ENCODE results near the gene RUNX2.
"Not testable (repeated sequence)": the region's sequence is repeated elsewhere in the genome, so short reads cannot be mapped to it uniquely, and the experiment has no call there.

RUNX2 gene

DNA sequence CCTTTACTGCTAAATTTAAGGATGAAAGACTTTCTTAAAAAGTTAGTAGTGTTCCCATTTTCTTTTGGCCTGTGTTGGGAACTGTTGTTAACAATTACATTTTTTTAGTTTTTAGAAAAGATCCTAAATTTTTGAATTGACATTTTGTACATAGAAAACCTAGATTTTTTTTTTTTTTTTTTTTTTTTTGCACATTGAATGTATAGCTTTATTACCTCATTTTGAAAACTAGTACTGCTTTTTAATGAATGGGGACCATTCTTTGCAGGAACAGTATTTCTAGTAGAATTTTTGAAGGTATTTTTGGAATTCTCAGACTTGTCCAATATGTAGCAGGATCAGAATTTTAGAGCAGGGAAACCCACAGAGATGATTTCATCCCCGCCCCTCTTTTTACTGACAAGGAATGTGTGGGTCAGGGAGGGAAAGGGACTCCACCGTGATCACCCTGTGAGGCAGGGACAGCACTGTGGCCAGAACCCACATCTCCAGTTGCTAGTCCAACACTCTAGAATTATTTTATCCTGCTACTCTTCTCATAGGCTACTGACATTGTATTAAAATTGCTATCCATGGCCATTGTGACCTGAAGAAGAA, 204.0 kb downstream of the RUNX2 start:
- DNase-seq = no peak

DNA sequence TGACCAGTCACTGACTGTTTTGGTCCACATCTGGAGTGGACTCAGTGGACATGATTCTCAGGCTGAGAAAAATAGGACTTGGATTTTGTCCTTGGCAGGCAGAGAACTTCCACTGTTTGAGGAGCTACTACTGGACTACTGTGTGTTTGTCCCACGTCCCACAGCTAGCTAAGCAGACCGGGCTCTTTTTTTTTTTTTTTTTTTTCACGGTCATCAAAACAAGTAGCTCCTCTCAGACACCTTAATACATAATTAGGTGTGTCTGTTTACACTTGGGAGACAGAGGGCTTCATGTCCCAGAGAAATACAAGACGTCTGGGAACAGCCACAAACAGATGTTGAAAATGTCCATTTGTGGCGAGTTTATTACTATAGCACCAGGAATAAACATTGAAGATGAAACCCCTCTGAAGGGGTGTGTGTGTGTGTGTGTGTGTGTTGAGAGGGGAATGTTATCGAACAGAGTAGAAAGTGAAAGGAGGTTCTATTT, 204.6 kb downstream of the RUNX2 start:
- DNase-seq = no peak

DNA sequence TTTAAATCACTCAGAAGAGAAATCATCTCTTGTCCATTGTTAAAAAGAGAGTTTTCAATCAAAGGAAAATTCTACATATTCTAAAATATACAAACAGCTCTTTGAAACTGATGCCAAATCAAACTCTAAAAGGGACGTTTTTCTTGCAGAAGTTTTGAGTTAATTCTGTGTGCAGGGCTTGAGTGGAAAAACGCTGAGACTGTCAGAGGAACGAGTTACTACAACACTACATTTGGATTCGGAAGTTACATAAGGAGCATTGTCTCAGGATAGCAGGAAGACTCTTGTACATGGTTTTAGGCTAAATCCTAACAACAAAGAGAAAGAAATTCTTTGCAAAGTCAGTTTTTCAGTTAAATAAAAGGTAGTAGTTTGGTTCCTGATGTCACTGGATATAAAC, 205.3 kb downstream of the RUNX2 start:
- no peak for DNase-seq

DNA sequence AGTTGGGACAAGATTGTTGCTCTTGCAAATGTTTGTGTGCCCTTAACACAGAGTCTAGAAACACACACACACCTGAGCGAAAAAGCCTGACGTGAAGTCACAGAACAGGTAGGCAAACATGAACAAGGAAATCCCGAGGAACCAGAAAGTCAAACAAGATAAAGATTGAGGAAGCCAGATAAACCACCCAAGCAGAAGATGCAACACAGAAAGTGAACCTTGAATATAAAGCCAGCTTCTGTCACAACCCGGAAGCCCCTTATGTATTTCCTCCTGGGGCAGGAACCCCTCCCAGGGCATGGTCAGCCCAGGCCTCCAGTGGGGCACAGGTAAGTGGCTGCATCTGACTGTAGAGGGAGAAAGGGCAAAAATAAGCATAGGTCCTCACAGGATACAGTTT, 207.8 kb downstream of the RUNX2 start:
- no peak for DNase-seq

DNA sequence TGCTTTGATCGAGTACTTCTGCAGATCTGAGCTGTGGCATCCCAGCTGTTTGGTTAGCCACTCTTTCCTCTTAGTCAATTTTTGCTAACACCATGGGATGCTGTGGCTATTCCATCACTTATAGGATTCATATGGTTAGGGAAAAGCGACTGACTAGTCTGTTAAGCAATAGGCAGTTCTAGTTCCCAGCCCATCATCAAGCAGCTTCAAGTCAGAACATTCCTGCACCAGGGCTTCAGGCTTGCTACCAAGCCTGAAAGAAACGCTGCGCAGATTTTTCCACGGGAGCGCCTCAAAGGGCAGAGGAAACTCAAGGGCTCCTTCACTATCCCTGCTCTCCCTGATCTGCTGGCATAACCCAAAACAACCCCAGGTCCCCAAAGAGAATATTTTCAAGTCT, 209.4 kb downstream of the RUNX2 start:
- no peak for DNase-seq

DNA sequence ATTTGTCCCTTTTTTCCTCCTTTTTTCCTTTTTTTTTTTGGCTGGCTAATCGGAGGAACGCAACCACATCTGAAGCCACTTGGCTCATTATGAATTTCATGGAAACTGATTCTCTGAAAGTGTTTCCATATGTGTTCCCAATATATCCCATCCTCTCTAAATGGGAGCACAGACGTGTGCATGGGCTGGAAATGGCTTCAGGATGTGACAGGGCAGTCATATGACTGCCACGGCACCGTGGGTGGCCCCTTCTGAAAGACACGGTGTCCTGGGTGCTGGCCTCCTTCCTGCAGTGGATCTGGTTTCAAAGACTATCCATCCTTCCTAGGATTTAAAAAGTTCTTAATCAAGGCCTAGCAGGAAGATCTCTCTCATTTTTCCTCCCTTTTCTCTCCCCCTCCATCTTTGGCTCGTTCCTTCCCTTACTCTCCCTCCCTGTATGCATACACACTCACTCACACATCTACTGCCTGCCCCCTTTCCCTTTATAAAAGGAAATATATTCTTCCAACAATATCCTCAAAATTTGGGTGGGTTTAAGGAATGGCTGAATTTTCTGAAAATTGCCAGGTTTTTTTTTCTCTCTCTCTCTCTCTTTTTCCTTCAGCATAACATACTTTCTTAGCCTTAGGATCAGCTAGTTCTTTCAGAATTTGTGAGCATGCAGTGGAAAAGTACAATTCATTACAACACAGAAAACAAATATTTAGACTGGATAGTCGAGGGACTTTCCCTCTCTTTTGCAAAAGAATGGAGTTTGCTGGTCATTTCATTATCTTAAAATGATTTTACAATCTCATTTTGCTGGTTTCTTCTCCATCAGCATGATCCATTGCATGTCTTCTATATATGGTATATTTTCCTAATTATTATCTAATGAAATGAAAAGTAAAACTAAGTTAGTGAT, 210.8 kb downstream of the RUNX2 start:
- DNase-seq = no peak

DNA sequence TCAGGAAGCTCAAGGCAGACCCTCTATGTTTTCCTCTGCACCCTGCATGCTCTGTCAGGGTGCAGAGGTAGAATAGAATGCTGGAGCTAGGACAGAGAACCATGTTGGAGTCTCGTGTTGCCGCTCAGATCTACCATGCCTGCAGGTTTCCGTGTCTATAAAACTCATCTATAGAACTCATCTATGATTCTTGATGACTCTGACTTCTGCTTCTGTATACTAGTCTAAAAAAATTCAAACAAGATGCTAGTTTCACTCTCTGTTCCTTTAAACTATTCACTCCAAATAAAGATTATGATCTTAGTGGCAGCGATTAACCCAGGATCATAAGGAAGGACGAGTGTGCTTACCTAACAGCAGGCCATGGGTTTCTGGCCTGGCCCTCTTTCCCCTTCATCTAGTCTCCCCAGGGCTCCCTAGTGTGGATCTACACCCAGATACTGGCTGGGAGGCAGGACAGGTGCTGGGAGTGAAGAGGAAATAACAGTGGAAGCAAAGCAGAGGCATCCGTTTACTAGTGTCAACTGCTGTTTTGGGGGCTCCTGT, 212.3 kb downstream of the RUNX2 start:
- DNase-seq = no peak

DNA sequence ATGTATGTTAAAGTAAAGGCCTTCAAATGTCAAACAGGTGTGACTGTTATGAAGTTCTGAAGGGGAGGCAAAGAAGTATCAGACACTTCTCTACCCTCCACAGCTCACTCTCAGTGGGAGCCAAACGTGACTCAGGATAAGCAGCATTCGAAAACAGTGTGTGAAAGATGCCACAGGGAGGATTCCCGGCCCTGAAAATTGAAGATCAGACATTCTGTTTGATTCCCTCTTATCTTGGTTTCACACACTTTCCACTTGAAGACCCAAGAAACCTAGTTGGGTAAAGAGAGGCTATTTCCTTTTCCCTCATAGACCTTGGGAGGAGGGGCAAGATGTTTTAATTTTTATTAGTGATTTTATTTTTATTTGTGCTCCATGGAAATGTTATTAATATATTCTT, 213.8 kb downstream of the RUNX2 start:
- no peak for DNase-seq

DNA sequence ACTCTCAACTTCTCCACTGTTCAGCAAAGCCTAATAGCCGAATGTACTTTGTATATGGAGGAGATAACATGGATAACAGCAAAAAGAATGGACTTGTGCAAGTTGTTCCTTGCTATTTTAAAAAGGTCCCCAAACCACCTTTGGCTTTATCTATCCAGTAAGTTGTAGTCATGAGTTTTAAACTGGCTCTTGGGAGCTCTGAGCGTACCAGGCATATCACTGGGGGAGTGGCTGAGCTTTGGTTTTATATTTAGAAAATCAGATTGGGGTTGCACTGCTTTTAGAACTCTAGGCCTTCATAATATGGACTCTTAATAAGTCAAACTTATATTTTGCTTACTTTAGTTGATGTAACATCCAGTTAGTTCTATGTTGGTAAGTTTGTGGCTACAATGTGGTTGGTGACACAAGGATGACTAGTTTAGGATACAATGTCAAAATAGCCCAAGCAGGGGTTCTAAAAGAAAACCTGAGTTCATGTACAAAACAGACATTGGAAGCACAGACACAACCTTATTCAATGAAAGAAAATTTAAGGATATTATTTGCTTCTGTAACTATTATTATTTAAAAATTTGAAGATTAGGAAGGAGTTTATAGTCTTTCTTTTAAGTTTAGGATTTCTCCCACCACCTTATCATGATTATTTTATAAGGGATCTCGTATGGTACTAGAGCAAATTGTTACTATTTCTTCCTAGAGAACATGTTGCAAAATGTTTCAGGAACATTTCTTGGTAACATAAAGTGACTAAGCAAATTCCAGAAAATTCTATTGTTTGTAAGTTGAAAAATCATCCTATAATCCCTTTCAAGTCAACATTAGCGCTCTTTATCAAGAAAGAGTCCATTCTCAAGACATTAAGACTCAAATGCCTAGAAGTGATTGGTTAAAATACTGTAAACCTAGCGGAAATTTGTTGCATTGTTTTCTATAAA, 215.4 kb downstream of the RUNX2 start:
- DNase-seq = no peak

DNA sequence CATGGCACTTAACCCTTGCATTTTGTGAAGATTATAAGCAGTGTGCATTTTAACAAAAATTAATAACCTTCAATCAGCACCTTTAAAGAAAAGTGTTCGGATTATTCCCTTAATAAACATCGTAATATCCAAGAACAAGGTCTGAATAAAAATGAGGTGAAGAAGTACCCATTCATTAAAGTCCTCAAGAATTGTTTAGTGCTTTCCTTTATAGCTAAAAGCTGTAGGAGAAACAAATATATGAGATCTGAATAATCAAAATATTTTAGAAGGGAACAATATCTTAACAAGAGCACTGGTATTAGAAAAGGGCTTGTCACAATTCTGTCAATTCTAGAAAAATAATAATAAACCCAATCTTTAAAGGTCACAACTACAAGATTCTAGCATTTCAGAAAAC, 217.3 kb downstream of the RUNX2 start:
- no peak for DNase-seq

DNA sequence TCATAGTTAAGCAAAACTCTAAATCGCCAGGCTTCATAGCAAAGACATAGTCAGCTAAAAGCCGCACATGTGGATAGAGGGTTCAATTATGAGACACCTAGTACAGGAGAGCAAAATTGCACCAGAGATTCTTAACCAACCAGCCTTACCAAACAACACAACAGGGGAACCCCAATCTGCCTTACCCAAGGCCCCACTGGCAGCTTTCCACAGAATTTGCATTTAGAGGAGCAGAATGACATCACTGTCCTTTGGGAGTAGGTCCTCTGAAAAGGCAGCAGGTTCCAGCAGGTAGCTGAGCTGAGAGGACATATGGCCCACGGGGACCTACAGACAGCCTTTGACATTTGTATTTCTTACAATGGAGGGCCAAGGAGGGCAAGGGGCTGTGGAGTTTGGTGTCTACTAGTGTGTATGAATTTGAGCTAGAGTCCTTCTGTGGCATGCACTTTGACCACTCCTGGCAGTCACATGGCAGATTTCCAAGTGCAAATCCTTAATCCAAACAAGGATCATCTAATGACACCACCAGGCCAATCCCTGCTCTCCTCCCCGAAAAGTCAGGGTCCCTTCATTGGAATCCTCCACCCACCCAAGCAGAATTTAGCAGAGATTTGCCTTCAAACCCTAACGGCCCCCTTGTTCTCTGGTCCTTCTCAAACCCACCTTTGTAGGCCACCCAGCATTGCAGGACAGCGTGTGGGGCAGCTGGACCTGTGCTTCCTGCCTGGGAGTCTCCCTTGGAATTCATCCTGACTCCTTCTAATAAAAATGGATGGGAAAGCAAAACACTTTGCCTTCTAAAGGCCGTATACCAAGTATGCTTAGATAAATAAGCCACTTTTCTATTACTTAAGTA, 220.8 kb downstream of the RUNX2 start:
- DNase-seq = no peak

DNA sequence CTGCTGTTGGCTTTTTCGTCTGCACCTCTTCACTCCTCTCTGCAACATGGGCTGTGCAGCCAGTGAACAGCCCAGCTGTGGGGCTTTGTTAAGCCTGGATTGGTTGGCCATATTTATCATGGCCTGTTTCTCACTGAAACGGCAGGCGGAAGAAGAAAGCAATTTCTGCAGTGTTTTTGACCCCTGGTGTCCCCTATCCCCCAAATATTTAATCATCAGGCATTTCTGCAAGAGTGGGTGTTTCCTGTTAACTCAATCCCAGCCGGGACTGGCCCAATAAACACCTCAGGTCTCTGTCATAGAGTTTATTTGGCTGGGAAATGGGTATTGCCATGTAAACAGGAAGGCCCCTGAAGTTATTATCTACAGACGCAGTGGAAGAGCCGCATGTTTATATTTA, 224.4 kb downstream of the RUNX2 start:
- no peak for DNase-seq

DNA sequence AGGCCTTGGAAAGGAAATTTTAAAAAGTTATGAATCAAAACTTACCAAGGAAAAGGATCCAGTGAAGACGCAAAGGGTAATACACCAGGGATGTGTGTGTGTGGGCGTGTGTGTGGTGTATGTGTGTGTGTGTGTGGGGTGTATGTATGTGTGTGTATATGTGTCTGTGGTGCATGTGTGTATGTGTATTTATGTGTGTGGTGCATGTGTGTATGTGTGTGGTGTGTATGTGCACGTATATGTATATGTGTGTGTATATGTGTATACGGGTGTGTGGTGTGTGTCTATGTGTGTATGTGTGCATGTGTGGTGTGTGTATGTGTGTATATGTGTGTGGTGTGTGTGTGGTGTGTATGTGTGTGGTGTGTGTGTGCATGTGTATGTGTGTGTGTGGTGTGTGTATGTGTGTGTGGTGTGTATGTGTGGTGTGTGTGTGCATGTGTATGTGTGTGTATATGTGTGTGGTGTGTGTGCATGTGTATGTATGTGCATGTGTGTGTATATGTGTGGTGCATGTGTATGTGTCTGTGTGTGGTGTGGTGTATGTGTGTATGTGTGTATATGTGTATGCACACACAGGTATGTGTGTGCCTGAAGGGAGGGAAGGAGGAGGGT, 225.7 kb downstream of the RUNX2 start:
- DNase-seq = no peak

DNA sequence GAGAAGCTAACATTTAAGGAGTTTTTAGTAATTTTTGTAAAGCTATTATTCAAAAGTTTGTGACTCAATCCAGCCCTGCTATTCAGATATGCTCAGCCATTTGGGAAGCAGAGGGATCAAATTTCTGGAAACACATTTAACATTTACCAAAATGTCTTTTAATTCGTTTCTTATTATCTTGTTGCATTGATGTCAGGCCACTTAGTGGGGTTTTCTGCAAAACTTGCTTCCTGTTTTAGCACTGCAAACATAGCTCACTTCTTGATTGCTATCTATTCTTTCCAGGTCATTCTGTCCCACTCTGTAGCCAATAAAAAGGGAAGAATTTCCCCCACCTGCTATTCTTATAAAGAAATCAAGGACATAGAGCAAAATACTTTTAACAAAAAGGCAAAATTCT, 226.5 kb downstream of the RUNX2 start:
- no peak for DNase-seq

DNA sequence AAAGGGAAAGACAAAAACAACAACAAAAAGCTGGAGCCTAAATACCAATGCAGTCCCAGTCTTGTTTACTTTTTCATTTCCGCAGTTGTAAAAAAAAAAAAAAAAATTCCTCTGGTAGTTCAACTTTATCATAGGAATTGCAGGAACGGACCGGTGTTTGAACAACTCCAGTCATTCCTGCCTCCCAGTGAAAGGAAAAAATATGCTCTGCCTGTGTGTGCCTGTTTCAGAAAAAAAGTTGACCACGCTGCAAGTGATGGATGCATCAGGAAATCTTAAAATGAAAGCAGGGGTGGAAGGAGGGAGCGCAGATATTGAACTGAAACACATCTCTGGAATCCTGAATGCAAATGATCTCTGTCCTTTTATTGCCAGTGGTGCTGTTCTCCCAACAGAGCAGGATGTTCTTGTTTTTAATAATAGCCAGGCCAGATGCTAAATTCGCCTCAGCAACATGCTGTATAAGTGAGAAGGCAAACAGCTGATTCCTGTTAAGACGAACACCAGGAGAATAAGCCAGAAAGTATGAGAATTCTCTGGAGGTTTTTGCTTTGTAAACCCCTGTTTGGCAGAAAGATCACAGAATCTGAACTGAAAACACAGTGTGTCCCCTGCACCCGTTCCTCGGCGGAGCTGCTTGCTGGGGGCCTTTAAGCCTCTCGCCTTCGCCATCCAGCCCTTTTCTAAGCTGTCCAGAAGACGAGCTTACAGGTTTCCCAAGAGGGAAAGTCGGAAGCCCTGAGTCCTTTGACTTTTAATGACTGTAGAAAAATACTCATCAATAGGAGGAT, 228.0 kb downstream of the RUNX2 start:
- no peak for DNase-seq

DNA sequence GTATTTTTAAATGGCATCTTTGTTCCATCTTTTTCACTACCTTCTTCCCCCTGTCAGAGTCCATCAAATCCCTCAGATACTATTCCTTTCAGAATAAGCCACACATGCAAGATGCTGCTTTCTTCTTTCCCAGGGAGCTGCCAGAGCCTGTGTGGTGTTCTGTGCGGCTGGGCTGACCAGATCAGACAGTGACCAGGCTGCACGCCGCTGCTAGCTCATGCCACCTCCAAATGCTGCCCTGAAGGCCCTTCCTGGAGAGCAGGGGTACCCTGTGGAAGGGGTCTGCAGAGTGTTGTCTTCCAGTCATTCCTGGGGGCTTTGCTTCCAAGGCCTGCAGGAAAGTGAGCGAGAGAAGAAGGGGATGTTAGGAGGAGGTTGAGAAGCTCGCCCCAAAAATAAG, 228.7 kb downstream of the RUNX2 start:
- no peak for DNase-seq

DNA sequence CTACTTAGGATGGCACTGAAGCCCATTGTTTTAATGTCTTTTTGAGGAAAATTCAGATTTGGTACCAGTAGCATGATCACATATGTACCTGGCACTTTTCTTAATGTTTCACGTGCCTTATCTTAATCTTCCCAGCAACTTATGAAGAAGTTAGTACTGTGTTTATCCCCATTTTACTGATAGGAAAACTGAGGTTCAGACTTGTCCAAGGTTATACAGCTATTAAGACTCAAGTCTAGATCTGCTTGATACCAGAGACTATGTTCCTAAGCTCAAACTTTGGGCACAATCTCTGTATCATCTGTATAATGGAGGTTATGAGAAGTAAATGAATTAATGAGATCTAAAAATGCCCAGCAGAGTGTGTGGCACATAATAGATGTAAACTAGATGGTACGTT, 229.3 kb downstream of the RUNX2 start:
- DNase-seq = no peak

DNA sequence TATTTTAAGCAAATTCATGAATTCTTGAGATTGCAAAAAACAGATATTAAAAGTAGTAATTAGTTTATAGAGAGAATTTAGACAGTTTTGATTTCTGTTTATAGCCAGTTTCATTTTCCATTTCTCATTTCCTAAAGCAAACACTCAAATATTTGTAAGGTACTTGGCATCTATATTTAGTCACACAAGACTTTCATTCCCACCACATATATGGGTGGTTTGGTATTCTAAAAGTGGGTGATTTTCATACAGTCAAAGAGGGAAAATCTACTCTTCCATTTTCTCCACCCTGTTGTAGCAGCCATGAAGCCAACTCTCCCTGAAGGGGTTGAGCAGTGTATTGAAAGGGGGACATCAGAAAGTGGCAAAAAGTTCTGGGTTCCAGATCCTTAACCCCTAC, 230.7 kb downstream of the RUNX2 start:
- no peak for DNase-seq

DNA sequence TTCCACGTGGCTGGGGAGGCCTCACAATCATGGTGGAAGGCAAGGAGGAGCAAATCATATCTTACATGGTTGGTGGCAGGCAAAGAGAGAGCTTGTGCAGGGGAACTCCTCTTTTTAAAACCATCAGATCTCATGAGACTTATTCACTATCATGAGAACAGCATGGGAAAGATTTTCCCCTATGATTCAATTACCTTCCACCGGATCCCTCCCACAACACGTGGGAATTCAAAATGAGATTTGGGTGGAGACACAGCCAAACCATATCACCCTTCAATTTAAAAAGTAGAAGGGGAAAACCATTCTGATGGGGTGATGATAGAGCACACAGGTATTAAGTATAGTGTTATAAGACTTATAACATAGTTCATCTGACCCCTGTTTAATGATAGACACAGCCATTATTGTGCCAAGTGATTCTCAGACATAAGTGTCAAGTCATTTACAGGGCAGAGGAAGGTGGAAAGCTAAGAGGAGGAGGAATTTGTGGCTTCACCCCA, 232.2 kb downstream of the RUNX2 start:
- DNase-seq = not testable (repeated sequence)

DNA sequence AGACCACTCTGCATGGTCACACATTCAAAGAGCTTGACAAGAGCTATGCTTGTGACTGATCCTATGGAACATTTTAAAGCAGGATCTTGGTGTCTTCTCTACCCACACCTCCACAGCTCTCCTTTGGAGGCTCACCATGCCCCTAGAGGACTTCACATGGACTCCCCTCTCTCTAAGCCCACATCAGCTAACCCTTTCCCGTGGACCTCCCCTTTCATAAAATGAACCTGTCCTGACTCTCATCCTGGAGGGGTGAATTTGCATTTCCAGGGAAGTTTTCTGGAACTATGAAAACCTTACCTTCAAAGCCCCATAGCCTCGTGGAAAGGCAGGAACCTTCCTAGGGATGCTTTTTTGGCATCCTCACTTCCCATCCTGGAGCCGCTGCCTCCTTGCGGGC, 234.0 kb downstream of the RUNX2 start:
- no peak for DNase-seq

DNA sequence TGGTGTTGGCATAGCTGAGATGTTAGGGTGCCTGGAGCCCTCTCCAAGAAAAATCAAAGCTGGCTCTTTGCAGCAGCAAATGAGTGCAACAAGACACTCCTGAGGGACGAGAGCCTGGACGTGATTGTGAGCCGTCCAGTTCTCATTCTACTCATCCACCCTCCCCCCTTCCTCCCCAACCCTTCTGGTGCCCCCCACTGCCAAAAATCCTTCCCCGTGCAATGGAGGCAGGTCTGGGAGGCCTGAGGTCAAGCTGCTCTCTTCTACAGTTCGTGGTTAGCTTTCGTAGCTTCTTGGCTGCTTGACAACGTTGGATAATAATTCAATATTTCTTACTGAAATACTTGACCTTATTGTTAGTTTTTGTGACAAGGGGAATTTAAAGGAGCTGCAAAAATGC, 234.9 kb downstream of the RUNX2 start:
- no peak for DNase-seq

Measured in NCI-H1105 (cell line).